Chondrocyte (in vitro differentiated cells): ENCODE data around the gene ANKFN1. TPM values are rescaled to one million over a fixed set of nuclear protein-coding genes. Genes with fewer than 3 reads are reported as not detected.

Source experiments
- DNase-seq: peaks from one replicate; pipeline ENCODE4 v3.0.0; 2021; ENCODE audit warnings: mixed read lengths, low spot score
- H3K27ac Mint-ChIP-seq: one replicate; pipeline ENCODE4 v1.8.0; 2021; ENCODE audit warnings: mild to moderate bottlenecking, moderate library complexity, mixed read lengths; ENCODE audit not compliant: unreplicated experiment
- H3K27me3 Mint-ChIP-seq: 2 replicates; pipeline ENCODE4 v1.8.0; 2021; ENCODE audit warnings: low read depth, mixed read lengths
- H3K36me3 Mint-ChIP-seq: 2 replicates; pipeline ENCODE4 v1.8.0; 2021; ENCODE audit warnings: low read depth, mixed read lengths
- H3K4me1 Mint-ChIP-seq: 2 replicates; pipeline ENCODE4 v1.8.0; 2021; ENCODE audit warnings: low read depth, mild to moderate bottlenecking, mixed read lengths
- H3K4me3 Mint-ChIP-seq: one replicate; pipeline ENCODE4 v1.8.0; 2021; ENCODE audit warnings: mild to moderate bottlenecking, moderate library complexity, mixed read lengths; ENCODE audit not compliant: unreplicated experiment
- H3K9me3 Mint-ChIP-seq: 2 replicates; pipeline ENCODE4 v1.8.0; 2021; ENCODE audit warnings: low read depth, mixed read lengths
- CTCF ChIP-seq: fragments of 200-600 bp; sonication (generic); IDR thresholded peaks from 2 replicates; pipeline ENCODE4 v1.5.0; 2021; ENCODE audit warnings: antibody characterized with exemption, mild to moderate bottlenecking, moderate library complexity
- total RNA-seq: library from RNA; stranded (reverse); gene quantifications from 3 replicates; pipeline ENCODE4 v1.2.1, GENCODE V29; 2021

ANKFN1 gene
- total RNA-seq, 1 donor from 2014 or later, result not detected

GRCh38 chr17:56482229-56482628 lies 329.0 kb downstream of the ANKFN1 start:
- Mint-ChIP-seq H3K27me3 (no peaks in the 10 kb centered on the region), H3K4me1 (peaks cover 5% of the 10 kb centered on the region), H3K27ac (no peak overlapping the region), H3K9me3 (no peaks in the 10 kb centered on the region), H3K4me3 (no peak overlapping the region), H3K36me3 (no peaks in the 10 kb centered on the region)
- DNase-seq, result no peak
- TF ChIP-seq CTCF, result no peak

GRCh38 chr17:56486732-56487131 lies 333.5 kb downstream of the ANKFN1 start:
- H3K27ac Mint-ChIP-seq, result no peak overlapping the region
- DNase-seq, result no peak
- H3K9me3 Mint-ChIP-seq, result no peaks in the 10 kb centered on the region
- TF ChIP-seq CTCF, result no peak
- no peaks in the 10 kb centered on the region for H3K4me1 Mint-ChIP-seq
- H3K4me3 Mint-ChIP-seq, result no peak overlapping the region
- no peaks in the 10 kb centered on the region for H3K36me3 Mint-ChIP-seq
- H3K27me3 Mint-ChIP-seq, result peaks cover 7% of the 10 kb centered on the region

DNA sequence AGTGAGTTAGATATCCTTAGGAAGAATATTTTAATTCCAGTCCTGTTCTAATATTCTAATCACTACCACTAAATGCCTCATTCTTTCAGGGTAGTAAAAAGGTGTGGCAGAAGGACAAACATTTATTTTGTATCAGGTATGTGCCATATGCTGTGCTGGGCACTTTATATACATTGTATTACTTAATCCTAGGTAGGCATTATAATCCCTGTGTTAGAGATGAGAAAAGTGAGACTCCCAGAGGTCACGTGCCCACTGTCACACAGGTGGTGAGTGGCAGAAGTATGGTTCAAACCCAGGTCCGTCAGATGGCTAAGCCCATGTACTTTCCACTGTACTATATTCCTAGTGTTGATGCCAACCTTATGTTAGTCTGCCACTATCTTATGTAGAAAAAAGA lies 335.5 kb downstream of the ANKFN1 start:
- no peaks in the 10 kb centered on the region for H3K36me3 Mint-ChIP-seq
- no peaks in the 10 kb centered on the region for H3K9me3 Mint-ChIP-seq
- H3K4me1 Mint-ChIP-seq, result no peaks in the 10 kb centered on the region
- no peak for DNase-seq
- peaks cover 9% of the 10 kb centered on the region for H3K27me3 Mint-ChIP-seq
- no peak for TF ChIP-seq CTCF
- H3K27ac Mint-ChIP-seq, result no peak overlapping the region
- H3K4me3 Mint-ChIP-seq, result no peak overlapping the region

- Mint-ChIP-seq H3K4me3 (no peak overlapping the region), H3K27me3 (peaks cover 12% of the 10 kb centered on the region), H3K36me3 (no peaks in the 10 kb centered on the region), H3K27ac (no peak overlapping the region), H3K4me1 (no peaks in the 10 kb centered on the region), H3K9me3 (no peaks in the 10 kb centered on the region)
- DNase-seq, result no peak
- no peak for TF ChIP-seq CTCF
Measured at GRCh38 chr17:56489980-56490379, 336.7 kb downstream of the ANKFN1 start.

DNA sequence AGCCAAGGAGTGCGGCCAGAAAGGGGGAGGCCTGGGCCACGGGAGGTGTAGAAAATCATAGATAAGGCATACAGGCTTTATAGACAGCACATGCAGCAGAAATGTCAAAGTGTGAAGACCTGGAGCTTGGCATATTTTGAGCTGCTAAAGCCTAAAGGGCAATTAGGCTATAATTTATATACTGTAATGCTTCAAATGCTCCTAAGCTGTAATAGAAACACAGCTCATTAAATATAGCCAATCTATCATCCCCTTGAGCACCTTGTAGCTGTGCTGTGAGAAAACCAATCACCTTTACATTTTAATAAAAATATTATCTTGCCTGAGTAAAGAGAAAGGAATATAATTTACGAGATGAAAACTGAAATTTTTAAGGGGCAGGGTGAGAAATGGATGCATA lies 342.3 kb downstream of the ANKFN1 start:
- TF ChIP-seq CTCF, result no peak
- no peak for DNase-seq
- H3K27ac Mint-ChIP-seq, result no peak overlapping the region
- no peak overlapping the region for H3K4me3 Mint-ChIP-seq
- no peaks in the 10 kb centered on the region for H3K4me1 Mint-ChIP-seq
- peaks cover 4% of the 10 kb centered on the region for H3K27me3 Mint-ChIP-seq
- no peaks in the 10 kb centered on the region for H3K36me3 Mint-ChIP-seq
- H3K9me3 Mint-ChIP-seq, result no peaks in the 10 kb centered on the region
